PFSK-1 (cell line): ENCODE measurements around the gene CHD3.
A peak's percentile ranks its signal among the peaks of the same experiment; 100 is the strongest.

Source experiments
- FOXP2 ChIP-seq: optimal IDR thresholded peaks from 2 replicates; pipeline ENCODE3; 2011; ENCODE audit warnings: borderline replicate concordance, control low read depth, inconsistent platforms; ENCODE audit not compliant: insufficient read depth; ENCODE audit errors: extremely low read length, extremely low read depth
- POLR2AphosphoS5 ChIP-seq: IDR thresholded peaks from 2 replicates; pipeline ENCODE4 v1.6.1; 2012; ENCODE audit warnings: low read depth, mild to moderate bottlenecking, control low read depth, low read length, moderate library complexity
- SIN3A ChIP-seq: IDR thresholded peaks from 2 replicates; pipeline ENCODE4 v1.6.1; 2012; ENCODE audit warnings: mild to moderate bottlenecking, low read length, moderate library complexity, borderline replicate concordance; ENCODE audit not compliant: insufficient read depth
- TAF1 ChIP-seq: IDR thresholded peaks from 2 replicates; pipeline ENCODE4 v1.6.1; 2012; ENCODE audit warnings: low read length, control low read depth, borderline replicate concordance; ENCODE audit not compliant: insufficient read depth
- TF ChIP-seq, protein P1 (sequence below), 2 experiments: IDR thresholded peaks; 2 replicates each; pipeline versions ENCODE4 v1.6.1 to v1.8.0; 2011 to 2012; ENCODE audit warnings: low read depth in 2 of 2, low read length in 2 of 2, control low read depth in 1 of 2, inconsistent platforms in 1 of 2, mild to moderate bottlenecking in 1 of 2, moderate library complexity in 1 of 2; ENCODE audit not compliant: insufficient read depth in 1 of 2

CHD3 gene

DNA sequence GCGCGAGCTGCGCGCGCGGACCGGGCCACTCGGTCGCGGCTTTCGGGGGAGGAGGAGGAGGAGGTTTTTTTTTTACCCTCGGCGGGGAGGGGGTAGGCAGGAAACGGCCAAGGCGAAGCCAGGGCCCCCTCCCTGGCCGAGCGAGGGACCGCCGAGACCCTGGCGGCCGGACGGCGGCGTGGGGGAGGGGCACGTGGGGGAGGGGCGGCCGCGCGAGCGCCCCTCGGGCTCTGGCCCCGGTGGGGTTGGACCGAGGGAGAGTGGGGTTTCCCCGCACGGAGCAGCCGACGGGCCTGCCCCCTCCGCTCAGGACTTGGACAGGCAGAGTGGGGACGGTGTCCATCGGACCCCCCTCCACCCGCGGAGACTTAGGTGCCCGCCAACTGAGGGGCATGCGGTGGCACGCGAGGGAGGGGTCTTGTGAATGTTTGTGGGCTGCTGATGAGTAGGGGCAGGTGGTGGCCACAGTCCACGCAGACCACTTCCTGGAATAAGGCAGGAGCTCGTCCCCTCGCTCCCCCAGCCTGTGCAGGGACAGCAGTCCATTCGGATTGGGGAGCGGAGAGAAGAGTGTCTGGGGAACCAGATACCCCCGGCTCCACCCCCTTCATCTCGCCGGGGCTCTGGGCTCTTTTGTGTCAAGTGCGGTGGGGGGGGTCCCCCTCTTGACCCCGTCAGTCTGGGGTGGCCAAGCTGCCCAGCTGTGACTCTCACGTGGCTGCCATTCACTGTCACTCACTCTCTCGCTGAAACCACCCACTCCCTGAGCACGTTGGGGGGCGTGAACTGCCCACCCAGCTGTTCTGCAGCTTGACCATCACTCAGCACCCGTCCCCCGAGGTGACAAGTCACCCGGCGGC, 3.0 kb upstream of the CHD3 start:
- TF ChIP-seq POLR2AphosphoS5 (peak; percentile 79), SIN3A (peak; percentile 99; the same call in 1 of the 2 replicates), FOXP2 (peak; percentile 92), TAF1 (peak; percentile 85)
- TF ChIP-seq, protein P1, sequence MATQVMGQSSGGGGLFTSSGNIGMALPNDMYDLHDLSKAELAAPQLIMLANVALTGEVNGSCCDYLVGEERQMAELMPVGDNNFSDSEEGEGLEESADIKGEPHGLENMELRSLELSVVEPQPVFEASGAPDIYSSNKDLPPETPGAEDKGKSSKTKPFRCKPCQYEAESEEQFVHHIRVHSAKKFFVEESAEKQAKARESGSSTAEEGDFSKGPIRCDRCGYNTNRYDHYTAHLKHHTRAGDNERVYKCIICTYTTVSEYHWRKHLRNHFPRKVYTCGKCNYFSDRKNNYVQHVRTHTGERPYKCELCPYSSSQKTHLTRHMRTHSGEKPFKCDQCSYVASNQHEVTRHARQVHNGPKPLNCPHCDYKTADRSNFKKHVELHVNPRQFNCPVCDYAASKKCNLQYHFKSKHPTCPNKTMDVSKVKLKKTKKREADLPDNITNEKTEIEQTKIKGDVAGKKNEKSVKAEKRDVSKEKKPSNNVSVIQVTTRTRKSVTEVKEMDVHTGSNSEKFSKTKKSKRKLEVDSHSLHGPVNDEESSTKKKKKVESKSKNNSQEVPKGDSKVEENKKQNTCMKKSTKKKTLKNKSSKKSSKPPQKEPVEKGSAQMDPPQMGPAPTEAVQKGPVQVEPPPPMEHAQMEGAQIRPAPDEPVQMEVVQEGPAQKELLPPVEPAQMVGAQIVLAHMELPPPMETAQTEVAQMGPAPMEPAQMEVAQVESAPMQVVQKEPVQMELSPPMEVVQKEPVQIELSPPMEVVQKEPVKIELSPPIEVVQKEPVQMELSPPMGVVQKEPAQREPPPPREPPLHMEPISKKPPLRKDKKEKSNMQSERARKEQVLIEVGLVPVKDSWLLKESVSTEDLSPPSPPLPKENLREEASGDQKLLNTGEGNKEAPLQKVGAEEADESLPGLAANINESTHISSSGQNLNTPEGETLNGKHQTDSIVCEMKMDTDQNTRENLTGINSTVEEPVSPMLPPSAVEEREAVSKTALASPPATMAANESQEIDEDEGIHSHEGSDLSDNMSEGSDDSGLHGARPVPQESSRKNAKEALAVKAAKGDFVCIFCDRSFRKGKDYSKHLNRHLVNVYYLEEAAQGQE (IDR thresholded peaks at IDR 0.05; ENCODE audit: insufficient read depth in 1 of 2, low read depth in 2 of 2, low read length in 2 of 2), result peak in 1 of 2 experiments; percentile 49; a peak in 1 of 4 replicates

DNA sequence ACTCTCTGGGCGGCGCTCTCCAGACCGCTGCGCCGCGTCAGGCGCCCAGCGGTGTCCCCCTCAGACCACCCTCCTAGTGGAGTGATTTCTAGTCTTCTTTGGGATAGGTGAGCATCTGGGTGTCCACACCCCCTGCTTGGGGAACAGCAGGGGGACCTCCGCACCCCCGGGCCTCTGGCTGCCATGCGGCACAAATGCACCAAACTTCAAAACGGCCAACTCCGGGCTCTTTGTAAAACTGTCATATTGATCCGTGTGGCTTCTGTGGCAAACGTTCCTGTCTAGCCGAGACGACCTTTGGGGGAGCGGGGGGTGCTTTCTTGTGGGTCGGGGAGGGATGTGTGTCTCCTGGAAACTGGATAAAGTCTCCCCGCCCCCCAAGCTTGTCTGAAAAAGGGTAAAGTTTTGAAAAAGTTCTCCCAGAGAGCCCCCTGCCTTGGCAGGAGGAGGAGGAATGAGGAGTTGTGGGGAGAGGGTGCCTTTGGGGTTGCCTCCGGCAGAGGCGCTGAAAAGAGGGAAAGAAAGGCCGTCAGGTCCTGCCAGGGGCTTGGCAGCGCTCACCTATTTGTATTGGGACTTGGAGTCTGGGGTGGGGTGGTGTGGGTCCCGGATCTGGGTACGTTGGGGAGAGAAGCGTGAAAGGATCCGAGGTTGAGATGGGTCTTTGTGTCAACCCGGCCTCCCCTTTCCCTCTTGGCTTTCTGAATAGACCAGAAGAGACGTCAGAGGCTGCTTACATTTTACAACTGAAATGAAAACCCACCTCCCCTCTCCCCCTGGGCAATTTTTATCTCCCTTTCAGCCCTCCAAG, 2.2 kb upstream of the CHD3 start:
- no peak; the same call in 1 of the 2 replicates for TF ChIP-seq POLR2AphosphoS5
- TF ChIP-seq, protein P1 (IDR thresholded peaks at IDR 0.05; ENCODE audit: insufficient read depth in 1 of 2, low read depth in 2 of 2, low read length in 2 of 2), result no peak
- TF ChIP-seq TAF1, result no peak
- TF ChIP-seq SIN3A, result no peak; the same call in 1 of the 2 replicates
- no peak for TF ChIP-seq FOXP2

DNA sequence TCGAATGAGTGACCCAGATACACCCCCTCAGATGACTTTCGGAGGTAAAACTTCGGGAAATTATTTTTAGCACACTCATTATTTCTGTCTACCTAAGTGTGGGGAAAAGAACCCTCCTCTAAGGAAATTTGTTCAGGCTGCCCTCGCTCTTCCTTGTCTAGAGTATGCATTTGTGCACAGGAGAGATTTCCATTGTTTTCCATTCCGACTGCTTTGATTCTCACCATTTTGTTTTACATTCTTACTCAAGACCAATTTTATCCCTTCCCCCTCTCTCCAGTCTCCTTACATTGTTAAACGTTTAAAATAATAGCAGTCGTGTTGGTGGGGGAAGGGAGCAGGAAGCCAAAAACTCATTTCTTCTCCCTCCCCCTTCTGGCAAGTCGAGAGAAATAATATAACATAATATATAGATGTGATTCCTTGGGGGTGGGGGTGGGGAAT, 1.5 kb upstream of the CHD3 start:
- TF ChIP-seq POLR2AphosphoS5 (peak; percentile 49; the same call in 1 of the 2 replicates), FOXP2 (no peak), SIN3A (0 out of 2 replicates have a peak, but pooled peaks have one; percentile 12), TAF1 (no peak)
- TF ChIP-seq, protein P1 (IDR thresholded peaks at IDR 0.05; ENCODE audit: insufficient read depth in 1 of 2, low read depth in 2 of 2, low read length in 2 of 2), result 0 out of 4 replicates have a peak, but pooled peaks of 1 of the 2 experiments have one; percentile 2

DNA sequence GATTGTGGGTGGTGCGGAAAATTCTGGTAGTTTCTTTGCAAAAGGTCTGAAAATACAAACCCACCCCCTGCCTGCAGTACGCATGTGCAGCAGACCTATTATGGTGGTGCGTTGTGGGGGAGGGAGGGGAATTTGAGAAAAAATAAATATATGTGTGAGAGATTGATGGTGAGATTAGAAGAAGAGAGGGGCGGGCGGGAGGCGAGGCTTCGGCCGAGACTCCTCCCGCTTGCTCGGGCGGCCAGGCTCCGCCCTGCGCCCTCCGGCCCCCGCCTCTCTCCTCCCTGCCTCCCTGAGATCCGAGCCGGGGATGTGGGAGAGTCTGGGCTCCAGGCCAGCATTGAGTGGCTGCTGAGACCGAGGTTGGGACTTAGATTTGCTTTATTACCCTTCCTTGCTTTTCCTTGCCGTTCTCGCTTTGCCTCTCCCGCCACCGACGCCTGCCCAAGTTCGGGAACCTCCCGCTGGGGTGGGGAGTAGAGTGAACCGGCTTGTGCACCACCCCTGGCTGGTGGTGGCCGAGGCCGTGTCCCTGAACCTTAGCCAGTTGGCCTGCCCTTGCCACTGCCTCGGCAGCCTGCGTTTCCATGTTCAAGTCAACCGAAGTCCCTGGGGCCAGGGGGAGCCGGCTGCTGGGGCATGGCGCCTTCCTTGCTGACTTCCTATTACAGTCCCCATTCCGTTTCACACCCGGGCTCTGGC, 956 bp upstream of the CHD3 start:
- TF ChIP-seq POLR2AphosphoS5 (peak; percentile 80), TAF1 (no peak; the same call in none of the 2 replicates), SIN3A (no peak), FOXP2 (no peak)
- TF ChIP-seq, protein P1 (IDR thresholded peaks at IDR 0.05; ENCODE audit: insufficient read depth in 1 of 2, low read depth in 2 of 2, low read length in 2 of 2), result peak; percentile 2 to 22; a peak in 1 of 4 replicates
